ENCODE data around the gene SEL1L3. TPM values are rescaled to one million over a fixed set of nuclear protein-coding genes. Genes with fewer than 3 reads are reported as not detected.

The SEL1L3 gene
- total RNA-seq, 2 donors from 2014 or later: 14.9 to 24.5 TPM

- H3K27me3 ChIP-seq (ENCODE audit: control insufficient read depth, insufficient read depth, low read length, poor library complexity, severe bottlenecking): no peaks in the 10 kb centered on the region
- DNase-seq: no peak
- H3K27ac ChIP-seq (ENCODE audit: low read depth, low read length): no peak overlapping the region
- H3K9me3 ChIP-seq (ENCODE audit: control insufficient read depth, low read length): no peaks in the 10 kb centered on the region
- Mint-ChIP-seq H3K27ac (no peak overlapping the region), H3K27me3 (ENCODE audit: insufficient read depth) (no peaks in the 10 kb centered on the region), H3K4me1 (peaks cover 12% of the 10 kb centered on the region), H3K9me3 (no peaks in the 10 kb centered on the region), H3K36me3 (ENCODE audit: low read depth) (no peaks in the 10 kb centered on the region), H3K4me3 (no peak overlapping the region)
- no peak overlapping the region for H3K4me3 ChIP-seq (ENCODE audit: low read length)
- no peaks in the 10 kb centered on the region for H3K36me3 ChIP-seq (ENCODE audit: control insufficient read depth, insufficient read depth, low read length)
- TF ChIP-seq CTCF (conservative IDR thresholded peaks at IDR 0.05): no peak
- 85 to 88% methylated on average over 3 to 8 of the region's 8 CpGs for WGBS, 2 experiments (ENCODE audit: insufficient coverage in 1 of 2, insufficient read length in 1 of 2)
- no peak overlapping the region for H3K9ac ChIP-seq (ENCODE audit: extremely low read depth, low read length, poor library complexity, severe bottlenecking)
- H3K4me1 ChIP-seq (ENCODE audit: control insufficient read depth, insufficient read depth, low read length): no peaks in the 10 kb centered on the region
Measured at GRCh38 chr4:25821899-25822298, 40.9 kb downstream of the SEL1L3 start.

- no peak overlapping the region for H3K4me3 Mint-ChIP-seq
- Histone ChIP-seq H3K27me3 (ENCODE audit: control insufficient read depth, insufficient read depth, low read length, poor library complexity, severe bottlenecking) (no peaks in the 10 kb centered on the region), H3K4me1 (ENCODE audit: control insufficient read depth, insufficient read depth, low read length) (no peaks in the 10 kb centered on the region), H3K36me3 (ENCODE audit: control insufficient read depth, insufficient read depth, low read length) (no peaks in the 10 kb centered on the region), H3K9ac (ENCODE audit: extremely low read depth, low read length, poor library complexity, severe bottlenecking) (no peak overlapping the region), H3K4me3 (ENCODE audit: low read length) (no peak overlapping the region), H3K9me3 (ENCODE audit: control insufficient read depth, low read length) (no peaks in the 10 kb centered on the region), H3K27ac (ENCODE audit: low read depth, low read length) (no peak overlapping the region)
- no peaks in the 10 kb centered on the region for H3K36me3 Mint-ChIP-seq (ENCODE audit: low read depth)
- peaks cover 18% of the 10 kb centered on the region for H3K4me1 Mint-ChIP-seq
- DNase-seq: no peak
- no peaks in the 10 kb centered on the region for H3K27me3 Mint-ChIP-seq (ENCODE audit: insufficient read depth)
- no peaks in the 10 kb centered on the region for H3K9me3 Mint-ChIP-seq
- no peak overlapping the region for H3K27ac Mint-ChIP-seq
- 88 to 100% methylated on average over 2 to 7 of the region's 7 CpGs for WGBS, 2 experiments (ENCODE audit: insufficient coverage in 1 of 2, insufficient read length in 1 of 2)
- no peak for TF ChIP-seq CTCF (conservative IDR thresholded peaks at IDR 0.05)
Measured at GRCh38 chr4:25821267-25821666, 41.5 kb downstream of the SEL1L3 start.

DNA sequence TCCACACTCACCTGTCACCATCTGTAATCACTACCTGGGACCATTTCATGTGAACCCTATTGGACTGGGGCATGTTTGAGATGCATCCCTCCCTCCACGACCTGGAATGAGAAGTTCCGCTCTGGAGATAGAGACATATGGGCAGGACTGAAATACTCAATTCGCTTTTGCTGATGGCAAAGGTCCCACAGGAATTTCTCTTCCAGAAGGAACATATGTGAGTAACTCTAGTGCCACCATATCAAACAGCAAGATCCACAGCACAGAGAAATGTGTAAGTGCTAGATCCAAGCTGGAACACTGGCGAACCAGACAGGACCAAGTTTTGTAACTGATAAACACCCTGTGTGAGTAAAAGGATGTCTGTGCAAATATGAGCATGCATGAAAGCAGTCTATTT lies 43.9 kb downstream of the SEL1L3 start:
- H3K36me3 ChIP-seq (ENCODE audit: control insufficient read depth, insufficient read depth, low read length): no peaks in the 10 kb centered on the region
- no peak overlapping the region for H3K27ac ChIP-seq (ENCODE audit: low read depth, low read length)
- WGBS, 2 experiments (ENCODE audit: insufficient coverage in 1 of 2, insufficient read length in 1 of 2): 79 to 83% methylated on average over 4 of the region's 4 CpGs
- Mint-ChIP-seq H3K36me3 (ENCODE audit: low read depth) (no peaks in the 10 kb centered on the region), H3K4me1 (peaks cover 19% of the 10 kb centered on the region), H3K27ac (no peak overlapping the region), H3K4me3 (no peak overlapping the region), H3K27me3 (ENCODE audit: insufficient read depth) (peaks cover 1% of the 10 kb centered on the region), H3K9me3 (no peaks in the 10 kb centered on the region)
- no peaks in the 10 kb centered on the region for H3K4me1 ChIP-seq (ENCODE audit: control insufficient read depth, insufficient read depth, low read length)
- no peak for DNase-seq
- no peak for TF ChIP-seq CTCF (conservative IDR thresholded peaks at IDR 0.05)
- no peak overlapping the region for H3K9ac ChIP-seq (ENCODE audit: extremely low read depth, low read length, poor library complexity, severe bottlenecking)
- peaks cover 3% of the 10 kb centered on the region for H3K9me3 ChIP-seq (ENCODE audit: control insufficient read depth, low read length)
- H3K4me3 ChIP-seq (ENCODE audit: low read length): no peak overlapping the region
- H3K27me3 ChIP-seq (ENCODE audit: control insufficient read depth, insufficient read depth, low read length, poor library complexity, severe bottlenecking): no peaks in the 10 kb centered on the region

All from endodermal cell (in vitro differentiated cells).